NT2/D1 (cell line): ENCODE results near the gene ZNF429.

Experiments
- DNase-seq: peaks from one replicate; pipeline ENCODE4 v3.0.0-alpha.2; 2011; ENCODE audit warnings: low read depth, low spot score
- H3K27me3 ChIP-seq: 2 replicates; pipeline ENCODE4 v1.6.0; 2011; ENCODE audit warnings: mild to moderate bottlenecking; ENCODE audit not compliant: insufficient read length, insufficient read depth
- H3K36me3 ChIP-seq: 2 replicates; pipeline ENCODE4 v1.6.1; 2011; ENCODE audit warnings: mild to moderate bottlenecking, low read length, mixed read lengths; ENCODE audit not compliant: insufficient read depth, insufficient read length
- H3K4me1 ChIP-seq: 2 replicates; pipeline ENCODE4 v1.5.1; 2011; ENCODE audit not compliant: insufficient read depth, insufficient read length
- H3K4me3 ChIP-seq: 2 replicates; pipeline ENCODE4 v1.5.1; 2011; ENCODE audit warnings: low read depth; ENCODE audit not compliant: insufficient read length
- H3K9ac ChIP-seq: 2 replicates; pipeline ENCODE4 v1.6.0; 2011; ENCODE audit warnings: low read depth; ENCODE audit not compliant: insufficient read length
- H3K9me3 ChIP-seq: 2 replicates; pipeline ENCODE4 v1.5.1; 2011; ENCODE audit warnings: mild to moderate bottlenecking, low read length; ENCODE audit not compliant: insufficient read depth
- SUZ12 ChIP-seq: IDR thresholded peaks from 2 replicates; pipeline ENCODE4 v1.6.1; 2011; ENCODE audit not compliant: insufficient read length, insufficient read depth; ENCODE audit errors: extremely low read depth
- YY1 ChIP-seq: IDR thresholded peaks from 2 replicates; pipeline ENCODE4 v1.6.1; 2011; ENCODE audit not compliant: insufficient read length, insufficient read depth
- ZNF274 ChIP-seq: IDR thresholded peaks from 2 replicates; pipeline ENCODE4 v1.6.1; 2011; ENCODE audit warnings: mild to moderate bottlenecking, low read depth, low read length

The ZNF429 gene

GRCh38 chr19:21569494-21569865, 64.1 kb downstream of the ZNF429 start:
- no peak for DNase-seq
- H3K4me1 ChIP-seq = no peaks in the 10 kb centered on the region
- H3K27me3 ChIP-seq = no peaks in the 10 kb centered on the region
- H3K4me3 ChIP-seq = no peak overlapping the region
- H3K36me3 ChIP-seq = no peaks in the 10 kb centered on the region
- H3K9ac ChIP-seq = no peak overlapping the region
- H3K9me3 ChIP-seq = peaks cover 29% of the 10 kb centered on the region
- TF ChIP-seq YY1 (no peak), ZNF274 (no peak), SUZ12 (no peak)

GRCh38 chr19:21571316-21571715, 65.9 kb downstream of the ZNF429 start:
- H3K9me3 ChIP-seq = peaks cover 29% of the 10 kb centered on the region
- H3K4me3 ChIP-seq = no peak overlapping the region
- H3K27me3 ChIP-seq = no peaks in the 10 kb centered on the region
- TF ChIP-seq SUZ12 (no peak), YY1 (no peak), ZNF274 (no peak)
- no peaks in the 10 kb centered on the region for H3K36me3 ChIP-seq
- no peak for DNase-seq
- H3K4me1 ChIP-seq = no peaks in the 10 kb centered on the region
- H3K9ac ChIP-seq = no peak overlapping the region

GRCh38 chr19:21574607-21575006, 69.2 kb downstream of the ZNF429 start:
- no peak for DNase-seq
- H3K9me3 ChIP-seq = peaks cover 22% of the 10 kb centered on the region
- H3K36me3 ChIP-seq = no peaks in the 10 kb centered on the region
- no peak overlapping the region for H3K4me3 ChIP-seq
- no peaks in the 10 kb centered on the region for H3K4me1 ChIP-seq
- no peak overlapping the region for H3K9ac ChIP-seq
- TF ChIP-seq YY1 (no peak), ZNF274 (no peak), SUZ12 (no peak)
- H3K27me3 ChIP-seq = no peaks in the 10 kb centered on the region

- Histone ChIP-seq H3K9ac (no peak overlapping the region), H3K9me3 (peaks cover 25% of the 10 kb centered on the region), H3K36me3 (no peaks in the 10 kb centered on the region), H3K4me1 (no peaks in the 10 kb centered on the region), H3K4me3 (no peak overlapping the region), H3K27me3 (no peaks in the 10 kb centered on the region)
- no peak for DNase-seq
- TF ChIP-seq SUZ12 = no peak
- TF ChIP-seq ZNF274 = no peak
- TF ChIP-seq YY1 = no peak
These were observed 71.1 kb downstream of the ZNF429 start for GRCh38 chr19:21576481-21576880.

- Histone ChIP-seq H3K9me3 (peaks cover 10% of the 10 kb centered on the region), H3K4me1 (no peaks in the 10 kb centered on the region), H3K4me3 (no peak overlapping the region), H3K36me3 (no peaks in the 10 kb centered on the region), H3K9ac (no peak overlapping the region), H3K27me3 (peaks cover 3% of the 10 kb centered on the region)
- no peak for DNase-seq
- TF ChIP-seq ZNF274 (no peak), SUZ12 (no peak), YY1 (no peak)
These were observed 74.7 kb downstream of the ZNF429 start for GRCh38 chr19:21580101-21580500.

DNA sequence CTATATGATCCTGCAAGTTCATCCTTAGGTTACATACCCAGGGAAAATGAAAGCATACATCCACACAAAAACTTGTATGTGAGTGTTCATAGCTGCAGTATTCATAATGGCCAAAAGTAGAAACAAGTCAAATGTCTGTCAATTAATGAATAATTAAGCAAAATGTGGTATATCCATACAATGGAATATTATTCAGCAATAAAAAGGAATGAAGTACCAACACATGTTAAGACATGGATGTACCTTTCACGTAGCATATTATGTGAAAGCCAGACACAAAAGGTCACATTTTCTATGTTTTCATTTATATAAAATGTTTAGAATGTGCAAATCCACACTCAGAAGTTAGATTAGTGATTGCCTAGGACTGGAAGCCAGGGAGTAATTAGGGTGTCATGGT, 75.4 kb downstream of the ZNF429 start:
- no peak for TF ChIP-seq SUZ12
- no peak for TF ChIP-seq ZNF274
- no peak for TF ChIP-seq YY1
- no peaks in the 10 kb centered on the region for H3K36me3 ChIP-seq
- H3K9ac ChIP-seq = no peak overlapping the region
- H3K4me1 ChIP-seq = no peaks in the 10 kb centered on the region
- peaks cover 10% of the 10 kb centered on the region for H3K27me3 ChIP-seq
- peaks cover 10% of the 10 kb centered on the region for H3K9me3 ChIP-seq
- no peak for DNase-seq
- no peak overlapping the region for H3K4me3 ChIP-seq

DNA sequence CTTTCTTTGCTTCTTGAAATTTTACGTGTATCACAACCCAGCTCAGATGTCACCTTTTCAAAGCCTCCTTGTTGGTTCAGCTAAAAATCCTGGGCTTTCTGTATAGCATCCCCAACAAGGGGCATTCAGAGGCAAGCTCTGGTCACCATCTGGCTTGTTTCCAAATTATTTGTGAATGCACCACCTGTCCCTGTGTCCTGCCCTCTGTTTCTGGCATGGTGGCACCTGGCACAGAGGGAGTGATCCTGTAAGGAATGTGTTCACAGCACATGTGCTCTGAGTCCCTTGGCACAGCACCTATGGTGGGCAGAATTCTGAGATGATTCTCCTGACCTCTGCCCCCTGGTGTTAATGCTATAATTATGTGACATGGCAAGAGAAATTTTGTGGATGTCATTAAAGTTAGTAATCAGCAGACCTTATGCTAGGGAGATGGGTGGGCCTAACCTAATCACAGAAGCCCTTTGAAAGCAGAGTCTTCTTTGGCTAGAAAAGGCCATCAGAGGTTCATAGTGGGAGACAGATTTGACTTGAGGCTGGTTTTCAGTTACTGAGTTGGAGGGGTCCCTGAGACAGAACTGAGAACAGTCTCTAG, 76.3 kb downstream of the ZNF429 start:
- Histone ChIP-seq H3K9ac (no peak overlapping the region), H3K27me3 (peaks cover 18% of the 10 kb centered on the region), H3K36me3 (no peaks in the 10 kb centered on the region), H3K4me3 (no peak overlapping the region), H3K4me1 (no peaks in the 10 kb centered on the region), H3K9me3 (peaks cover 10% of the 10 kb centered on the region)
- TF ChIP-seq ZNF274 = no peak
- TF ChIP-seq SUZ12 = no peak
- no peak for TF ChIP-seq YY1
- no peak for DNase-seq

- Histone ChIP-seq H3K4me1 (peaks cover 4% of the 10 kb centered on the region), H3K27me3 (peaks cover 33% of the 10 kb centered on the region), H3K36me3 (no peaks in the 10 kb centered on the region), H3K9ac (no peak overlapping the region), H3K9me3 (peaks cover 10% of the 10 kb centered on the region), H3K4me3 (no peak overlapping the region)
- no peak for DNase-seq
- no peak for TF ChIP-seq YY1
- no peak for TF ChIP-seq SUZ12
- TF ChIP-seq ZNF274 = no peak
These were observed 79.1 kb downstream of the ZNF429 start for GRCh38 chr19:21584537-21584936.
